WTC11 (cell line): ENCODE results near the gene GFY. TPM values are rescaled to one million over a fixed set of nuclear protein-coding genes. Genes with fewer than 3 reads are reported as not detected.

Experiments
- ATAC-seq: fragments of 200-7000 bp; cut with Tn5 transposase; 2 replicates; pipeline ENCODE4 v1.10.0; 2021; ENCODE audit warnings: mild to moderate bottlenecking, moderate library complexity
- CTCF ChIA-PET: fragments of 300-600 bp; sonication (Branson Sonifier 250); formaldehyde crosslinking; loops from one replicate; lab custom pipeline; 2021; ENCODE audit warnings: antibody characterized with exemption; lab: Charles Lee
- POLR2A ChIA-PET: fragments of 350-600 bp; sonication (Branson Sonifier 250); formaldehyde crosslinking; loops from one replicate; lab custom pipeline; 2021; ENCODE audit warnings: antibody characterized with exemption; lab: Charles Lee
- DNase-seq: peaks from one replicate; pipeline ENCODE4 v3.0.0; 2021; ENCODE audit warnings: low spot score
- H3K27ac Mint-ChIP-seq: 2 replicates; pipeline ENCODE4 v1.8.0; 2021; ENCODE audit warnings: mixed read lengths
- H3K27me3 Mint-ChIP-seq: 2 replicates; pipeline ENCODE4 v1.8.0; 2021; ENCODE audit warnings: low read depth, mild to moderate bottlenecking, moderate library complexity, mixed read lengths
- H3K36me3 Mint-ChIP-seq: 2 replicates; pipeline ENCODE4 v1.8.0; 2021; ENCODE audit warnings: mixed read lengths
- H3K4me1 Mint-ChIP-seq: 2 replicates; pipeline ENCODE4 v1.8.0; 2022; ENCODE audit warnings: mixed read lengths
- H3K4me3 Mint-ChIP-seq: 2 replicates; pipeline ENCODE4 v1.8.0; 2021; ENCODE audit warnings: mild to moderate bottlenecking, moderate library complexity, mixed read lengths
- H3K9me3 Mint-ChIP-seq: 2 replicates; pipeline ENCODE4 v1.8.0; 2021; ENCODE audit warnings: mixed read lengths
- AFF4 ChIP-seq: sonication (generic); formaldehyde crosslinking; IDR thresholded peaks from 2 replicates; pipeline ENCODE4 v1.8.1; 2023; ENCODE audit warnings: mild to moderate bottlenecking, missing genetic modification reagents, borderline replicate concordance
- ATF1 ChIP-seq: sonication (generic); formaldehyde crosslinking; IDR thresholded peaks from 2 replicates; pipeline ENCODE4 v1.8.1; 2023; ENCODE audit warnings: mild to moderate bottlenecking, moderate library complexity, missing genetic modification reagents
- ATF2 ChIP-seq: sonication (generic); formaldehyde crosslinking; IDR thresholded peaks from 2 replicates; pipeline ENCODE4 v1.8.1; 2022; ENCODE audit warnings: low read depth, missing genetic modification reagents, borderline replicate concordance
- CBFB ChIP-seq: sonication (generic); formaldehyde crosslinking; IDR thresholded peaks from 2 replicates; pipeline ENCODE4 v1.8.1; 2022; ENCODE audit warnings: mild to moderate bottlenecking, low read depth, missing genetic modification reagents
- CREB1 ChIP-seq: sonication (generic); formaldehyde crosslinking; IDR thresholded peaks from 2 replicates; pipeline ENCODE4 v1.8.0; 2023; ENCODE audit warnings: mild to moderate bottlenecking, missing genetic modification reagents
- CREM ChIP-seq: sonication (generic); formaldehyde crosslinking; IDR thresholded peaks from 2 replicates; pipeline ENCODE4 v1.8.1; 2022; ENCODE audit warnings: mild to moderate bottlenecking, missing genetic modification reagents, moderate library complexity
- FOXP1 ChIP-seq: sonication (generic); formaldehyde crosslinking; IDR thresholded peaks from 2 replicates; pipeline ENCODE4 v1.8.0; 2022; ENCODE audit warnings: missing genetic modification reagents, mild to moderate bottlenecking, moderate library complexity, borderline replicate concordance
- HMGA2 ChIP-seq: fragments of 250-450 bp; sonication (Bioruptor Pico); IDR thresholded peaks from 2 replicates; pipeline ENCODE4 v1.4.0; 2021; ENCODE audit warnings: mild to moderate bottlenecking, moderate library complexity
- RELA ChIP-seq: sonication (generic); formaldehyde crosslinking; IDR thresholded peaks from 2 replicates; pipeline ENCODE4 v1.8.1; 2022; ENCODE audit warnings: missing genetic modification reagents, mild to moderate bottlenecking, borderline replicate concordance
- SP1 ChIP-seq: sonication (generic); formaldehyde crosslinking; conservative IDR thresholded peaks from 2 replicates; pipeline ENCODE4 v1.8.1; 2022; ENCODE audit warnings: missing genetic modification reagents
- ZNF121 ChIP-seq: sonication (generic); formaldehyde crosslinking; IDR thresholded peaks from 2 replicates; pipeline ENCODE4 v1.8.0; 2023; ENCODE audit warnings: missing genetic modification reagents
- ZNF219 ChIP-seq: sonication (generic); formaldehyde crosslinking; IDR thresholded peaks from 2 replicates; pipeline ENCODE4 v1.8.0; 2023; ENCODE audit warnings: missing genetic modification reagents, mild to moderate bottlenecking, borderline replicate concordance
- ZNF263 ChIP-seq: sonication (generic); formaldehyde crosslinking; IDR thresholded peaks from 2 replicates; pipeline ENCODE4 v1.8.1; 2022; ENCODE audit warnings: low read depth, mild to moderate bottlenecking, moderate library complexity, missing genetic modification reagents
- ZNF396 ChIP-seq: fragments of 250-450 bp; sonication (Bioruptor Pico); IDR thresholded peaks from 2 replicates; pipeline ENCODE4 v1.8.0; 2021; ENCODE audit warnings: mild to moderate bottlenecking, moderate library complexity, borderline replicate concordance
- ZNF671 ChIP-seq: fragments of 250-450 bp; sonication (Bioruptor Pico); IDR thresholded peaks from 2 replicates; pipeline ENCODE4 v1.8.0; 2021; ENCODE audit warnings: mild to moderate bottlenecking
- total RNA-seq: library from RNA; stranded (reverse); gene quantifications from 3 replicates; pipeline ENCODE4 v1.2.3, GENCODE V29; 2021
- TF ChIP-seq, protein P1 (sequence below): sonication (generic); formaldehyde crosslinking; IDR thresholded peaks from 2 replicates; pipeline ENCODE4 v1.8.0; 2023; ENCODE audit warnings: missing genetic modification reagents, mild to moderate bottlenecking, borderline replicate concordance
- TF ChIP-seq, protein P2 (sequence below): sonication (generic); formaldehyde crosslinking; IDR thresholded peaks from 2 replicates; pipeline ENCODE4 v1.8.1; 2022; ENCODE audit warnings: mild to moderate bottlenecking, moderate library complexity, missing genetic modification reagents
- TF ChIP-seq, protein P3 (sequence below): sonication (generic); formaldehyde crosslinking; IDR thresholded peaks from 2 replicates; pipeline ENCODE4 v1.8.1; 2022; ENCODE audit warnings: low read depth, mild to moderate bottlenecking, moderate library complexity, missing genetic modification reagents, borderline replicate concordance

Gene GFY
- total RNA-seq, 1 experiment from 2014 or later, result 0.87 TPM

DNA sequence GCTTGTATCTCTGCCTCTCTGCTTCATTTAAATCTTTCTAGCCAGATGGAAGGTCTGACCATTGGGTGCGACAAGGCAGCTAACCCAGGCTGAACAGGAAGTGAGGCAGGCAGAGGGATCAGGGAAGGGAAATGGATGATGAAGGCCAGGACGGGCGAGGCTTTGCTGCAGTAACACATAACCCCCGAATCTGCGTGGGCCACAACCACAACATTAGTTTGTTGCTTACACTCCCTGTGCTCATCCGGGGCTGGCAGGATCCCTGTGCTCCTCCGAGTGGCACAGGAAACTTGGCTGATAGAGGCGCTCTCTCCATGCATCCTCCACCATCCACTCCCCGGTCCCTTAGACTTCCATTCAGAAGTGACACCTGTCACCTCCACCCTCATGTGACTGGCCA, 47.7 kb downstream of the GFY start:
- no peak for DNase-seq
- peaks cover 16% of the 10 kb centered on the region for H3K4me1 Mint-ChIP-seq
- peaks cover 2% of the 10 kb centered on the region; the same call in 1 of the 2 replicates for H3K36me3 Mint-ChIP-seq
- H3K9me3 Mint-ChIP-seq, result no peaks in the 10 kb centered on the region
- H3K27ac Mint-ChIP-seq, result no peak overlapping the region
- H3K27me3 Mint-ChIP-seq, result peaks cover 17% of the 10 kb centered on the region
- no peak for ATAC-seq
- no peak overlapping the region for H3K4me3 Mint-ChIP-seq
- ChIA-PET POLR2A (interaction anchor here (0.5 to 1.0 kb wide), 2 partner anchors 20 to 120 kb away, joined by 3 to 6 read pairs; partner anchors contain the start of gene ALDH16A1), CTCF (interaction anchor here (0.7 to 2.5 kb wide), 13 partner anchors 8 to 172 kb away, joined by 3 to 11 read pairs (median 4); partner anchors contain the start of genes ALDH16A1, DKKL1, PIH1D1 and RRAS)
- no peak for TF ChIP-seq ZNF263 (CRISPR knock-in tag)
- TF ChIP-seq HMGA2, result no peak
- no peak for TF ChIP-seq ATF1
- TF ChIP-seq FOXP1 (CRISPR knock-in tag), result no peak
- TF ChIP-seq CREB1 (CRISPR knock-in tag), result no peak
- TF ChIP-seq AFF4, result no peak
- TF ChIP-seq, protein P1, sequence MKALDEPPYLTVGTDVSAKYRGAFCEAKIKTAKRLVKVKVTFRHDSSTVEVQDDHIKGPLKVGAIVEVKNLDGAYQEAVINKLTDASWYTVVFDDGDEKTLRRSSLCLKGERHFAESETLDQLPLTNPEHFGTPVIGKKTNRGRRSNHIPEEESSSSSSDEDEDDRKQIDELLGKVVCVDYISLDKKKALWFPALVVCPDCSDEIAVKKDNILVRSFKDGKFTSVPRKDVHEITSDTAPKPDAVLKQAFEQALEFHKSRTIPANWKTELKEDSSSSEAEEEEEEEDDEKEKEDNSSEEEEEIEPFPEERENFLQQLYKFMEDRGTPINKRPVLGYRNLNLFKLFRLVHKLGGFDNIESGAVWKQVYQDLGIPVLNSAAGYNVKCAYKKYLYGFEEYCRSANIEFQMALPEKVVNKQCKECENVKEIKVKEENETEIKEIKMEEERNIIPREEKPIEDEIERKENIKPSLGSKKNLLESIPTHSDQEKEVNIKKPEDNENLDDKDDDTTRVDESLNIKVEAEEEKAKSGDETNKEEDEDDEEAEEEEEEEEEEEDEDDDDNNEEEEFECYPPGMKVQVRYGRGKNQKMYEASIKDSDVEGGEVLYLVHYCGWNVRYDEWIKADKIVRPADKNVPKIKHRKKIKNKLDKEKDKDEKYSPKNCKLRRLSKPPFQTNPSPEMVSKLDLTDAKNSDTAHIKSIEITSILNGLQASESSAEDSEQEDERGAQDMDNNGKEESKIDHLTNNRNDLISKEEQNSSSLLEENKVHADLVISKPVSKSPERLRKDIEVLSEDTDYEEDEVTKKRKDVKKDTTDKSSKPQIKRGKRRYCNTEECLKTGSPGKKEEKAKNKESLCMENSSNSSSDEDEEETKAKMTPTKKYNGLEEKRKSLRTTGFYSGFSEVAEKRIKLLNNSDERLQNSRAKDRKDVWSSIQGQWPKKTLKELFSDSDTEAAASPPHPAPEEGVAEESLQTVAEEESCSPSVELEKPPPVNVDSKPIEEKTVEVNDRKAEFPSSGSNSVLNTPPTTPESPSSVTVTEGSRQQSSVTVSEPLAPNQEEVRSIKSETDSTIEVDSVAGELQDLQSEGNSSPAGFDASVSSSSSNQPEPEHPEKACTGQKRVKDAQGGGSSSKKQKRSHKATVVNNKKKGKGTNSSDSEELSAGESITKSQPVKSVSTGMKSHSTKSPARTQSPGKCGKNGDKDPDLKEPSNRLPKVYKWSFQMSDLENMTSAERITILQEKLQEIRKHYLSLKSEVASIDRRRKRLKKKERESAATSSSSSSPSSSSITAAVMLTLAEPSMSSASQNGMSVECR (CRISPR knock-in tag), result no peak
- TF ChIP-seq RELA, result no peak
- no peak for TF ChIP-seq CBFB (CRISPR knock-in tag)
- no peak for TF ChIP-seq ATF2 (CRISPR knock-in tag)
- TF ChIP-seq CREM (CRISPR knock-in tag), result no peak
- no peak for TF ChIP-seq ZNF121 (CRISPR knock-in tag)
- TF ChIP-seq, protein P2, sequence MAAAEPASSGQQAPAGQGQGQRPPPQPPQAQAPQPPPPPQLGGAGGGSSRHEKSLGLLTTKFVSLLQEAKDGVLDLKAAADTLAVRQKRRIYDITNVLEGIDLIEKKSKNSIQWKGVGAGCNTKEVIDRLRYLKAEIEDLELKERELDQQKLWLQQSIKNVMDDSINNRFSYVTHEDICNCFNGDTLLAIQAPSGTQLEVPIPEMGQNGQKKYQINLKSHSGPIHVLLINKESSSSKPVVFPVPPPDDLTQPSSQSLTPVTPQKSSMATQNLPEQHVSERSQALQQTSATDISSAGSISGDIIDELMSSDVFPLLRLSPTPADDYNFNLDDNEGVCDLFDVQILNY (CRISPR knock-in tag), result no peak
- no peak for TF ChIP-seq ZNF219
- TF ChIP-seq SP1 (CRISPR knock-in tag), result no peak
- no peak for TF ChIP-seq ZNF396 (CRISPR knock-in tag)
- no peak for TF ChIP-seq ZNF671 (CRISPR knock-in tag)
- TF ChIP-seq, protein P3, sequence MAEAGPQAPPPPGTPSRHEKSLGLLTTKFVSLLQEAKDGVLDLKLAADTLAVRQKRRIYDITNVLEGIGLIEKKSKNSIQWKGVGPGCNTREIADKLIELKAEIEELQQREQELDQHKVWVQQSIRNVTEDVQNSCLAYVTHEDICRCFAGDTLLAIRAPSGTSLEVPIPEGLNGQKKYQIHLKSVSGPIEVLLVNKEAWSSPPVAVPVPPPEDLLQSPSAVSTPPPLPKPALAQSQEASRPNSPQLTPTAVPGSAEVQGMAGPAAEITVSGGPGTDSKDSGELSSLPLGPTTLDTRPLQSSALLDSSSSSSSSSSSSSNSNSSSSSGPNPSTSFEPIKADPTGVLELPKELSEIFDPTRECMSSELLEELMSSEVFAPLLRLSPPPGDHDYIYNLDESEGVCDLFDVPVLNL (CRISPR knock-in tag), result no peak
